ENCODE results near the gene FGFR3.
A peak's percentile ranks its signal among the peaks of the same experiment; 100 is the strongest.

The FGFR3 gene

GRCh38 chr4:1775731-1776500 lies 17.2 kb upstream of the FGFR3 start:
- DNase-seq (ENCODE audit: low read depth, low spot score), result no peak
- no peak for TF ChIP-seq CTCF (IDR thresholded peaks at IDR 0.05; ENCODE audit: insufficient read depth, low read length, missing control alignments)
- H3K4me3 ChIP-seq (ENCODE audit: low read depth, low read length), result no peak overlapping the region
- POLR2A ChIA-PET, result no interaction called here
- CTCF ChIA-PET, result interaction anchor here (2.1 kb wide), 1 partner anchor 13 kb away, joined by 5 read pairs; no protein-coding TSS in a partner anchor

- ChIA-PET CTCF (interaction anchor here (1.1 to 2.1 kb wide), 4 partner anchors 8 to 33 kb away, joined by 3 to 9 read pairs (median 4); no protein-coding TSS in a partner anchor), POLR2A (no interaction called here)
- TF ChIP-seq CTCF (IDR thresholded peaks at IDR 0.05; ENCODE audit: insufficient read depth, low read length, missing control alignments), result no peak
- no peak for DNase-seq (ENCODE audit: low read depth, low spot score)
- no peak overlapping the region for H3K4me3 ChIP-seq (ENCODE audit: low read depth, low read length)
These were observed 16.5 kb upstream of the FGFR3 start for GRCh38 chr4:1776521-1777161.

GRCh38 chr4:1777822-1778641 lies 15.1 kb upstream of the FGFR3 start:
- CTCF ChIA-PET, result interaction anchor here (0.7 to 2.1 kb wide), 14 partner anchors 9 to 121 kb away, joined by 3 to 9 read pairs (median 3); no protein-coding TSS in a partner anchor
- POLR2A ChIA-PET, result no interaction called here
- TF ChIP-seq CTCF (IDR thresholded peaks at IDR 0.05; ENCODE audit: insufficient read depth, low read length, missing control alignments), result peak; percentile 22
- no peak for DNase-seq (ENCODE audit: low read depth, low spot score)
- H3K4me3 ChIP-seq (ENCODE audit: low read depth, low read length), result no peak overlapping the region

GRCh38 chr4:1778642-1779392 lies 14.3 kb upstream of the FGFR3 start:
- DNase-seq (ENCODE audit: low read depth, low spot score), result no peak
- CTCF ChIA-PET, result interaction anchor here (0.9 to 1.4 kb wide), 3 partner anchors 11 to 120 kb away, joined by 3 to 5 read pairs (median 3); no protein-coding TSS in a partner anchor
- H3K4me3 ChIP-seq (ENCODE audit: low read depth, low read length), result no peak overlapping the region
- no peak for TF ChIP-seq CTCF (IDR thresholded peaks at IDR 0.05; ENCODE audit: insufficient read depth, low read length, missing control alignments)
- POLR2A ChIA-PET, result no interaction called here

- CTCF ChIA-PET, result interaction anchor here (0.7 to 1.4 kb wide), 4 partner anchors 9 to 119 kb away, joined by 3 to 5 read pairs (median 3); no protein-coding TSS in a partner anchor
- DNase-seq (ENCODE audit: low read depth, low spot score), result no peak
- TF ChIP-seq CTCF (IDR thresholded peaks at IDR 0.05; ENCODE audit: insufficient read depth, low read length, missing control alignments), result no peak
- H3K4me3 ChIP-seq (ENCODE audit: low read depth, low read length), result no peak overlapping the region
- POLR2A ChIA-PET, result no interaction called here
These were observed 13.3 kb upstream of the FGFR3 start for GRCh38 chr4:1779588-1780382.

Data from AG04449 (cell line).